ENCODE measurements around the gene NXN. TPM values are rescaled to one million over a fixed set of nuclear protein-coding genes. Genes with fewer than 3 reads are reported as not detected.

NXN gene
- total RNA-seq, 2 donors from 2014 or later: 2.6 to 16.3 TPM

- no peaks in the 10 kb centered on the region for H3K4me1 ChIP-seq
- no peak overlapping the region for H3K27ac ChIP-seq
- no peak for TF ChIP-seq CTCF (IDR thresholded peaks at IDR 0.05)
- no peaks in the 10 kb centered on the region for H3K36me3 ChIP-seq
- H3K27me3 ChIP-seq: no peaks in the 10 kb centered on the region
- no peaks in the 10 kb centered on the region for H3K9me3 ChIP-seq
- no peak overlapping the region for H3K9ac ChIP-seq (ENCODE audit: low read depth in 2 of 2, low read length in 2 of 2)
- no peak overlapping the region for H3K4me3 ChIP-seq
- intact Hi-C loops (cut with DNase I): no loop called here
- DNase-seq: no peak
Observed at GRCh38 chr17:828761-829160, 150.8 kb downstream of the NXN start.

GRCh38 chr17:826778-827177 is 152.8 kb downstream of the NXN start:
- Histone ChIP-seq H3K27me3 (no peaks in the 10 kb centered on the region), H3K9me3 (no peaks in the 10 kb centered on the region), H3K4me3 (no peak overlapping the region), H3K36me3 (no peaks in the 10 kb centered on the region), H3K9ac (ENCODE audit: low read depth in 2 of 2, low read length in 2 of 2) (no peak overlapping the region), H3K27ac (no peak overlapping the region), H3K4me1 (no peaks in the 10 kb centered on the region)
- no peak for DNase-seq
- TF ChIP-seq CTCF (IDR thresholded peaks at IDR 0.05): no peak
- intact Hi-C loops (cut with DNase I): no loop called here

- Histone ChIP-seq H3K27me3 (no peaks in the 10 kb centered on the region), H3K4me3 (no peak overlapping the region), H3K9me3 (no peaks in the 10 kb centered on the region), H3K36me3 (no peaks in the 10 kb centered on the region), H3K27ac (no peak overlapping the region), H3K9ac (ENCODE audit: low read depth in 2 of 2, low read length in 2 of 2) (no peak overlapping the region), H3K4me1 (no peaks in the 10 kb centered on the region)
- DNase-seq: no peak
- intact Hi-C loops (cut with DNase I): no loop called here
- TF ChIP-seq CTCF (IDR thresholded peaks at IDR 0.05): no peak
Observed at GRCh38 chr17:825216-825615, 154.4 kb downstream of the NXN start.

- TF ChIP-seq CTCF (IDR thresholded peaks at IDR 0.05): no peak
- no peak for DNase-seq
- H3K27ac ChIP-seq: no peak overlapping the region
- intact Hi-C loops (cut with DNase I): no loop called here
- no peak overlapping the region for H3K9ac ChIP-seq (ENCODE audit: low read depth in 2 of 2, low read length in 2 of 2)
- no peaks in the 10 kb centered on the region for H3K4me1 ChIP-seq
- no peaks in the 10 kb centered on the region for H3K36me3 ChIP-seq
- H3K27me3 ChIP-seq: no peaks in the 10 kb centered on the region
- no peak overlapping the region for H3K4me3 ChIP-seq
- H3K9me3 ChIP-seq: no peaks in the 10 kb centered on the region
Observed at GRCh38 chr17:824378-824777, 155.2 kb downstream of the NXN start.

GRCh38 chr17:823501-823902 is 156.1 kb downstream of the NXN start:
- intact Hi-C loops (cut with DNase I): no loop called here
- H3K27ac ChIP-seq: no peak overlapping the region
- no peak for DNase-seq
- TF ChIP-seq CTCF (IDR thresholded peaks at IDR 0.05): no peak
- H3K4me3 ChIP-seq: no peak overlapping the region
- H3K27me3 ChIP-seq: no peaks in the 10 kb centered on the region
- H3K9me3 ChIP-seq: no peaks in the 10 kb centered on the region
- H3K36me3 ChIP-seq: no peaks in the 10 kb centered on the region
- H3K9ac ChIP-seq (ENCODE audit: low read depth in 2 of 2, low read length in 2 of 2): no peak overlapping the region
- H3K4me1 ChIP-seq: no peaks in the 10 kb centered on the region

GRCh38 chr17:819251-819650 is 160.3 kb downstream of the NXN start:
- no peaks in the 10 kb centered on the region for H3K4me1 ChIP-seq
- DNase-seq: no peak
- H3K9me3 ChIP-seq: no peaks in the 10 kb centered on the region
- H3K36me3 ChIP-seq: no peaks in the 10 kb centered on the region
- intact Hi-C loops (cut with DNase I): no loop called here
- H3K4me3 ChIP-seq: no peak overlapping the region
- no peak overlapping the region for H3K9ac ChIP-seq (ENCODE audit: low read depth in 2 of 2, low read length in 2 of 2)
- H3K27me3 ChIP-seq: no peaks in the 10 kb centered on the region
- TF ChIP-seq CTCF (IDR thresholded peaks at IDR 0.05): no peak
- no peak overlapping the region for H3K27ac ChIP-seq
